AG09319 (cell line): Measurements from ENCODE around the gene NKX2-3.

Source experiments
- DNase-seq: peaks from one replicate; pipeline ENCODE4 v3.0.0-alpha.2; 2010; ENCODE audit warnings: low read depth; ENCODE audit errors: extremely low read depth
- CTCF ChIP-seq: IDR thresholded peaks from 2 replicates; pipeline ENCODE4 v1.5.1; 2011; ENCODE audit warnings: low read depth, mild to moderate bottlenecking, inconsistent platforms, low read length, moderate library complexity

Gene NKX2-3

GRCh38 chr10:99531696-99532593 is 797 bp upstream of the NKX2-3 start:
- no peak for DNase-seq
- TF ChIP-seq CTCF = no peak

GRCh38 chr10:99533496-99534449 is 1.0 kb downstream of the NKX2-3 start:
- no peak for TF ChIP-seq CTCF
- DNase-seq = no peak

- no peak for DNase-seq
- TF ChIP-seq CTCF = no peak
These were observed 1.8 kb downstream of the NKX2-3 start for GRCh38 chr10:99534450-99534938.

- no peak for TF ChIP-seq CTCF
- no peak for DNase-seq
These were observed 2.4 kb downstream of the NKX2-3 start for GRCh38 chr10:99534939-99535763.

- no peak for DNase-seq
- no peak for TF ChIP-seq CTCF
These were observed 3.1 kb downstream of the NKX2-3 start for GRCh38 chr10:99535764-99536337.

- no peak for TF ChIP-seq CTCF
- DNase-seq = no peak
These were observed 3.8 kb downstream of the NKX2-3 start for GRCh38 chr10:99536338-99537085.
